Measurements from ENCODE around the gene COX19. TPM values are rescaled to one million over a fixed set of nuclear protein-coding genes. Genes with fewer than 3 reads are reported as not detected.

COX19 gene
- total RNA-seq, 1 donor, result 12.5 TPM

GRCh38 chr7:988963-989529 is 13.7 kb upstream of the COX19 start:
- no peak for TF ChIP-seq CTCF (IDR thresholded peaks at IDR 0.05; ENCODE audit: insufficient read depth, low read length)

DNA sequence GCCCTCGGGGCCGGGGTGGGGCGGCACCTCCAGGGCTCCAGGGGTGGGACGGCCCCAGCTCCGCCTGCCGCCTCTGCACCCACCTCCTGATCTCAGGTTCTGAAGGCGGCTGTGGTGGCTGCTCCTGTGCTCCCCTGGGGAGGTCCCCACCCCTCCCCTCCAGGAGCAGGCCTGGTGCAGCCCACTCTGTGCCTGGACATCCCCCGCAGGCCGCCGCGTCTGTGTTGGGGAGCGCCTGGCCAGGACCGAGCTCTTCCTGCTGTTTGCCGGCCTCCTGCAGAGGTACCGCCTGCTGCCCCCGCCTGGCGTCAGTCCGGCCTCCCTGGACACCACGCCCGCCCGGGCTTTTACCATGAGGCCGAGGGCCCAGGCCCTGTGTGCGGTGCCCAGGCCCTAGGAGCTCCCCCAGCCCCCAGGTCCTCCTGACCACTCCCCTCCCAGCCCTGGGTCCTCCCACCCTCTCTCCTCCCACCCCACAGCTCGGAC is 13.1 kb upstream of the COX19 start:
- no peak for DNase-seq (ENCODE audit: low read depth)
- H3K4me3 ChIP-seq (ENCODE audit: low read depth, low read length), result no peak overlapping the region

More at GRCh38 chr7:988963-989529, 13.7 kb upstream of the COX19 start:
- H3K4me3 ChIP-seq (ENCODE audit: low read depth, low read length), result no peak overlapping the region
- DNase-seq (ENCODE audit: low read depth), result no peak

DNA sequence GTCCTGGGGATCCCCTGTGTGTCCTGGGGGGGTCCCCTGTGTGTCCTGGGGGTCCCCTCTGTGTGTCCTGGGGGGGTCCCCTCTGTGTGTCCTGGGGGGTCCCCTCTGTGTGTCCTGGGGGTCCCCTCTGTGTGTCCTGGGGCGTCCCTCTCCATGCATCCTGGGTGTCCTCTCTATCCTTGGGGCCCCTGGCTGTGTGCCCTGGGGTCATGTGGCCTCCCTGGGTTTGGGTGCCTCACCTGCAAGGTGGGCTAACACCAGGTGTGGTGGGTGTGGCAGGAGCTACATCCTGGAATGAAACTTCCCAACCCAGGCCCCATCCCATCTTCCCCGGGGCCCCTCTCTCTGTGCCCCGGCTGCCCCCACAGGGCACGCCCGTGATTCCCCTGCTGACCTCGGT is 12.6 kb upstream of the COX19 start:
- no peak for TF ChIP-seq CTCF (IDR thresholded peaks at IDR 0.05; ENCODE audit: insufficient read depth, low read length)
- no peak overlapping the region for H3K4me3 ChIP-seq (ENCODE audit: low read depth, low read length)
- no peak for DNase-seq (ENCODE audit: low read depth)

More for the DNA sequence above, 13.1 kb upstream of the COX19 start:
- no peak for TF ChIP-seq CTCF (IDR thresholded peaks at IDR 0.05; ENCODE audit: insufficient read depth, low read length)

DNA sequence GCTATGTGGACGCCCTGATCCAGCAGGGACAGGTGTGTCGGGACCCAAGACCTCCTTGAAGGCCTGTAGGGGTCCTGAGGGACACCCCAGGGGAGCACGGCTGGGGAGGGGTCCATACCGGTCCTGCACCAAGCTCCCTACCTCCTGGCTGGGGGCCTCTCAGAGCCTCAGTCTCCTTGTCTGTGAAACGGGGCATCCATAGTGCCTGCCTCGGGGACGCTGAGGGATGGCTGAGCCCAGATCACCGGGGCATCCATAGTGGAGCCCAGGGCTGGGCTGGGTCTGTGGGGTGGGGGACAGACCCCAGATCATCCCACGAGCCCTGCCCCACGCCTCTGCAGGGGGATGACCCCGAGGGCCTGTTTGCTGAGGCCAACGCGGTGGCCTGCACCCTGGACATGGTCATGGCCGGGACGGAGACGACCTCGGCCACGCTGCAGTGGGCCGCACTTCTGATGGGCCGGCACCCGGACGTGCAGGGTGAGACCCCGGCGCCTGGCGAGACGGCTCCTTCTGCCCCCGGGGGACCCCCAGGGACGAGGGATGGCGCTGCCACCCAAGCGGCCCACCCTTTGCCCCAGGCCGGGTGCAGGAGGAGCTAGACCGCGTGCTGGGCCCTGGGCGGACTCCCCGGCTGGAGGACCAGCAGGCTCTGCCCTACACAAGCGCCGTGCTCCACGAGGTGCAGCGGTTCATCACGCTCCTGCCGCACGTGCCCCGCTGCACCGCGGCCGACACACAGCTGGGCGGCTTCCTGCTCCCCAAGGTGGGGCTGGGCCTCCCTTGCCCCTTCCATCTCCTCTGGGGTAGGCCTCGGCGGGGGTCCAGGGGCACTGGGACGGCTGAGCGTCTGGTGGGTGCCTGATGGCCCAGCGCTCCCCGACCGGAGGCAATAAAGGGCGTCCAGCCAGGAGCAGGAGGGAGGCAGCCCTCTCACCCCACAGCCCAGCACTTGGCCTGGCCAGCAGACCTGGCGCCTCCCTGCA is 11.7 kb upstream of the COX19 start:
- H3K4me3 ChIP-seq (ENCODE audit: low read depth, low read length), result no peak overlapping the region
- no peak for DNase-seq (ENCODE audit: low read depth)
- TF ChIP-seq CTCF (IDR thresholded peaks at IDR 0.05; ENCODE audit: insufficient read depth, low read length), result no peak

DNA sequence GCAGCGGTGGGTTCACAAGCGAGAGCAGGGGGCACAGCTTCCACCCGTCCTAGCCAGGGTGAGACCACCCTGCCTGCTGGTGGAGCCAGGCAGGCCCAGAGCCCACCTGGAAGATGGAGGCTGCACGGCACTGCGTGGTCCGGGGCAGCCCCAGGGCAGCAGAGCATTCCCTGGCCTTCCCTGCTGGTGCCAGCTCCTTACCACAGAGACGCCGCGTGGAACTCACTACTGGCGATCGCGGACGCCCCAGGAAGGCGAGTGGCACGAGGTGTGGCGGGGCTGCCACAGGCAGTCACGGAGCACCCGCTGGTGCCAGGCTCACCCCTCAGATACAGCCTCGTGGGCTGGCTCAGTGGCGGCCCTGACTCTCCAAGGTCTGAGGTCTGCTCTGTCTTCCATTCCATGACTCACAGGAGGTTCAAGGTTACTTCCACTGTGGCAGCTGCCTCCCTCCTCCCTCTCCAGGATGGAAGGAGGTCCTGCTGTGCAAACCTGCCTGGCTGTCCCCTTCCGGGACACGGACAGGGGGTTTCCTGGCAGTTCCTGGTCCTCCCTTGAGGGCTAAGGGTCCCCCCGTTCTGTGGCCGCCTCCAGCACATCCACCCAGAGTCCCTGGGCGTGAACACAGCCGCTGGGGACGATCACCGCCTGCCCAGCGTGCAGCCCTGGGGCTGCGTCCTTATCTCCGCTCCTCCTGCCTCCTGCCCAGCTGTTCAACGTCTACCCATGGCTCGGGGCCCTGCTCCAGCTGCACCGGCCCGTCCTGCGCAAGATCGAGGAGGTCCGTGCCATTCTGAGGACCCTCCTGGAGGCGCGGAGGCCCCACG is 10.8 kb upstream of the COX19 start:
- TF ChIP-seq CTCF (IDR thresholded peaks at IDR 0.05; ENCODE audit: insufficient read depth, low read length), result no peak
- peak; percentile 21 for DNase-seq (ENCODE audit: low read depth)

GRCh38 chr7:985127-985416 is 9.7 kb upstream of the COX19 start:
- no peak for DNase-seq (ENCODE audit: low read depth)
- H3K4me3 ChIP-seq (ENCODE audit: low read depth, low read length), result no peak overlapping the region
- no peak for TF ChIP-seq CTCF (IDR thresholded peaks at IDR 0.05; ENCODE audit: insufficient read depth, low read length)

More for the DNA sequence above, 10.8 kb upstream of the COX19 start:
- H3K4me3 ChIP-seq (ENCODE audit: low read depth, low read length), result no peak overlapping the region

All from fibroblast of the aortic adventitia (primary cell).